Ovary (tissue), 9 donors: ENCODE results near the gene DSCAML1. TPM values are rescaled to one million over a fixed set of nuclear protein-coding genes. Genes with fewer than 3 reads are reported as not detected.

Experiments used
- DNase-seq, 5 donors: peaks; one replicate each; pipeline ENCODE4 v3.0.0-alpha.2; 2019 to 2020
- H3K27ac ChIP-seq, 2 donors: fragments of 200-600 bp; one replicate each; pipeline versions ENCODE4 v1.5.1 to v1.8.0; 2019 to 2022
- H3K27me3 ChIP-seq: fragments of 200-600 bp; one replicate; pipeline ENCODE4 v1.8.0; 2022
- H3K36me3 ChIP-seq: fragments of 200-600 bp; sonication (generic); one replicate; pipeline ENCODE4 v1.5.1; 2019
- H3K4me1 ChIP-seq: one replicate; pipeline ENCODE4 v1.8.1; 2013; ENCODE audit warnings: mild to moderate bottlenecking, moderate library complexity; ENCODE audit not compliant: insufficient read depth
- H3K4me3 ChIP-seq: fragments of 200-600 bp; sonication (generic); one replicate; pipeline ENCODE4 v1.5.1; 2017
- H3K9me3 ChIP-seq, 2 donors: fragments of 200-600 bp in 1 of 2; sonication (generic) in 1 of 2; one replicate each; pipeline versions ENCODE4 v1.5.1 to v1.8.1; 2013 to 2019; ENCODE audit warnings: mild to moderate bottlenecking in 1 of 2, moderate library complexity in 1 of 2
- CTCF ChIP-seq, 3 donors: fragments of 450-650 bp in 2 of 3; fragments of 200-600 bp in 1 of 3; IDR thresholded peaks; one replicate each; pipeline versions ENCODE4 v1.5.1 to v1.8.0; 2016 to 2022; ENCODE audit warnings: antibody characterized with exemption in 3 of 3, mild to moderate bottlenecking in 1 of 3
- EP300 ChIP-seq: sonication (generic); formaldehyde crosslinking; IDR thresholded peaks from one replicate; pipeline ENCODE4 v1.6.1; 2017; ENCODE audit warnings: antibody characterized with exemption
- POLR2A ChIP-seq: fragments of 450-650 bp; IDR thresholded peaks from one replicate; pipeline ENCODE4 v1.6.1; 2017; ENCODE audit warnings: antibody characterized with exemption, mild to moderate bottlenecking, moderate library complexity
- WGBS, 3 donors: extraction: QIAGEN DNeasy Blood & Tissue Kit in 1 of 3; methylation state at CpG; one replicate each; pipeline versions ENCODE4 v1.1.5 to v1.1.7; 2013 to 2017; 5-methylcytosine and 5-hydroxymethylcytosine counted together
- intact Hi-C, 4 donors: fragments of 100-400 bp; cut with DNase I; formaldehyde crosslinking; loops; one replicate each; pipeline versions ENCODE4 v1.11.0 to v1.15.1; 2022 to 2023
- polyA plus RNA-seq, 2 donors: library from polyadenylated mRNA; stranded (reverse); fragments of 200-250 nt in 1 of 2; fragments of 350-450 nt in 1 of 2; fragmentation: Illumina TruSeq in 1 of 2; extraction: RNeasy Lipid Tissue Mini Kit (QIAGEN cat#74804) in 1 of 2; gene quantifications; one replicate each; pipeline ENCODE4 v1.2.3, GENCODE V29; 2013 to 2014
- total RNA-seq, 7 donors: library from RNA; depleted of rRNA in 2 of 7; stranded (reverse); fragments of >200 nt in 2 of 7; fragmentation: NEBNext Ultra II Directional in 3 of 7; extraction: Animal tissue kit (Norgen Biotek cat#: 25700) in 3 of 7; gene quantifications; one replicate each; pipeline versions ENCODE4 v1.1.0 to v1.2.4, GENCODE V29; 2016 to 2023
- donor health status: DM: no; HTN: no; CAD: no; lungs with moderate emphysema.
- donor health status: DM: no; HTN: no; CAD: no.
- donor health status: Bipolar disorder and iron deficiency.
- donor health status: DM: yes; HTN: yes; CAD: no.
- donor health status: DM: no; HTN: no; CAD: no.
- donor health status: DM: yes; HTN: yes; CAD: no.

Gene DSCAML1
- total and polyA plus RNA-seq, 9 donors, result 0.77 to 16.5 (median 10.6) TPM

GRCh38 chr11:117842131-117842941 lies 45.3 kb upstream of the DSCAML1 start:
- intact Hi-C loops, result loop anchor here (2.0 to 5.0 kb wide), 3 partner anchors 104 to 210 kb away; no protein-coding TSS in a partner anchor
- Histone ChIP-seq H3K36me3 (no peaks in the 10 kb centered on the region), H3K27ac (no peak overlapping the region), H3K27me3 (no peaks in the 10 kb centered on the region), H3K4me1 (peaks cover 3% of the 10 kb centered on the region), H3K9me3 (no peaks in the 10 kb centered on the region), H3K4me3 (no peak overlapping the region)
- TF ChIP-seq EP300 (no peak), CTCF (IDR thresholded peaks at IDR 0.05) (no peak), POLR2A (no peak)
- 86 to 89% (median 87%) methylated on average over 16 of the region's 16 CpGs for WGBS, 3 donors
- DNase-seq, result peak in 2 of 5 donors; percentile 13

- no peak overlapping the region for H3K27ac ChIP-seq
- H3K27me3 ChIP-seq, result no peaks in the 10 kb centered on the region
- intact Hi-C loops, result loop anchor here (2.0 to 5.0 kb wide), 3 partner anchors 105 to 211 kb away; no protein-coding TSS in a partner anchor
- H3K36me3 ChIP-seq, result no peaks in the 10 kb centered on the region
- WGBS, 3 donors, result 86 to 89% (median 89%) methylated on average over 7 of the region's 7 CpGs
- DNase-seq, result no peak
- H3K4me1 ChIP-seq, result peaks cover 3% of the 10 kb centered on the region
- TF ChIP-seq POLR2A (no peak), CTCF (IDR thresholded peaks at IDR 0.05) (no peak), EP300 (no peak)
- no peak overlapping the region for H3K4me3 ChIP-seq
- no peaks in the 10 kb centered on the region for H3K9me3 ChIP-seq
Measured at GRCh38 chr11:117841551-117842031, 44.6 kb upstream of the DSCAML1 start.

GRCh38 chr11:117840881-117841550 lies 44.0 kb upstream of the DSCAML1 start:
- H3K27me3 ChIP-seq, result no peaks in the 10 kb centered on the region
- H3K4me3 ChIP-seq, result no peak overlapping the region
- 84 to 93% (median 84%) methylated on average over 11 of the region's 11 CpGs for WGBS, 3 donors
- H3K27ac ChIP-seq, result no peak overlapping the region
- H3K9me3 ChIP-seq, result no peaks in the 10 kb centered on the region
- H3K4me1 ChIP-seq, result peaks cover 3% of the 10 kb centered on the region
- TF ChIP-seq CTCF (IDR thresholded peaks at IDR 0.05), result no peak
- TF ChIP-seq EP300, result no peak
- no peak for TF ChIP-seq POLR2A
- intact Hi-C loops, result loop anchor here in 2 of 4 donors (5.0 kb wide), 2 partner anchors 106 to 211 kb away; no protein-coding TSS in a partner anchor
- DNase-seq, result peak in 1 of 5 donors; percentile 13
- no peaks in the 10 kb centered on the region for H3K36me3 ChIP-seq

- TF ChIP-seq POLR2A (no peak), CTCF (IDR thresholded peaks at IDR 0.05) (no peak), EP300 (no peak)
Measured at GRCh38 chr11:117839936-117840813, 43.2 kb upstream of the DSCAML1 start.

More at GRCh38 chr11:117839936-117840813, 43.2 kb upstream of the DSCAML1 start:
- intact Hi-C loops, result loop anchor here in 2 of 4 donors (5.0 kb wide), 2 partner anchors 107 to 212 kb away; no protein-coding TSS in a partner anchor
- DNase-seq, result peak in 3 of 5 donors; percentile 10 to 13 (median 10)
- H3K27me3 ChIP-seq, result no peaks in the 10 kb centered on the region
- peaks cover 3% of the 10 kb centered on the region for H3K4me1 ChIP-seq
- H3K36me3 ChIP-seq, result no peaks in the 10 kb centered on the region
- H3K27ac ChIP-seq, result peak overlapping the region in 1 of 2 donors; percentile 20
- WGBS, 3 donors, result 89 to 93% (median 91%) methylated on average over 10 of the region's 10 CpGs
- no peak overlapping the region for H3K4me3 ChIP-seq
- no peaks in the 10 kb centered on the region for H3K9me3 ChIP-seq
